GM12878 (cell line): ENCODE data around the gene CYP1B1. TPM values are rescaled to one million over a fixed set of nuclear protein-coding genes. Genes with fewer than 3 reads are reported as not detected.

ENCODE experiments used
- ATF2 ChIP-seq: IDR thresholded peaks from 2 replicates; pipeline ENCODE4 v1.6.1; 2012; ENCODE audit warnings: low read length, inconsistent platforms
- BCL11A ChIP-seq: IDR thresholded peaks from 2 replicates; pipeline ENCODE4 v1.6.1; 2011; ENCODE audit warnings: low read depth, low read length
- CREB1 ChIP-seq: IDR thresholded peaks from 2 replicates; pipeline ENCODE4 v1.6.1; 2012; ENCODE audit warnings: low read depth, mild to moderate bottlenecking, inconsistent platforms
- E4F1 ChIP-seq: fragments of 450-650 bp; IDR thresholded peaks from 2 replicates; pipeline ENCODE4 v1.6.1; 2018; ENCODE audit warnings: borderline replicate concordance, mild to moderate bottlenecking; ENCODE audit not compliant: partially characterized antibody
- EED ChIP-seq: sonication (generic); IDR thresholded peaks from 2 replicates; pipeline ENCODE4 v1.6.1; 2016; ENCODE audit warnings: antibody characterized with exemption, low read depth
- EP300 ChIP-seq, 2 experiments: fragments of 150-350 bp in 1 of 2; IDR thresholded peaks; 2 replicates each; pipeline ENCODE4 v1.6.1; 2011 to 2012; ENCODE audit warnings: low read depth in 2 of 2, low read length in 2 of 2, borderline replicate concordance in 1 of 2, improper control_type of control experiment in 1 of 2, inconsistent platforms in 1 of 2; ENCODE audit not compliant: control insufficient read depth in 1 of 2
- ETV6 ChIP-seq, 2 experiments: fragments of 450-650 bp in 1 of 2; IDR thresholded peaks in 1 of 2; conservative IDR thresholded peaks in 1 of 2; 2 replicates each; pipeline ENCODE4 v1.6.1; 2014; ENCODE audit warnings: antibody characterized with exemption in 1 of 2, borderline replicate concordance in 1 of 2, low read depth in 1 of 2, mild to moderate bottlenecking in 1 of 2, moderate library complexity in 1 of 2
- HCFC1 ChIP-seq: fragments of 150-350 bp; IDR thresholded peaks from 2 replicates; pipeline ENCODE4 v1.6.1; 2014; ENCODE audit warnings: low read length
- HDAC2 ChIP-seq: fragments of 200-600 bp; sonication (generic); IDR thresholded peaks from 2 replicates; pipeline ENCODE4 v1.6.1; 2017
- IRF4 ChIP-seq: IDR thresholded peaks from 2 replicates; pipeline ENCODE4 v1.6.1; 2011; ENCODE audit warnings: low read depth, low read length
- JUNB ChIP-seq: IDR thresholded peaks from 2 replicates; pipeline ENCODE4 v1.6.1; 2016; ENCODE audit warnings: antibody characterized with exemption, mild to moderate bottlenecking
- KDM1A ChIP-seq: fragments of 200-600 bp; sonication (generic); IDR thresholded peaks from 2 replicates; pipeline ENCODE4 v1.6.1; 2016; ENCODE audit warnings: borderline replicate concordance
- MXI1 ChIP-seq: fragments of 150-350 bp; IDR thresholded peaks from 2 replicates; pipeline ENCODE4 v1.6.1; 2011; ENCODE audit warnings: low read depth, mild to moderate bottlenecking, inconsistent platforms, low read length, improper control_type of control experiment
- NFIC ChIP-seq: IDR thresholded peaks from 2 replicates; pipeline ENCODE4 v1.6.1; 2012; ENCODE audit warnings: low read depth, mild to moderate bottlenecking, inconsistent platforms, low read length, moderate library complexity
- NFXL1 ChIP-seq: fragments of 450-650 bp; IDR thresholded peaks from 2 replicates; pipeline ENCODE4 v1.6.1; 2017; ENCODE audit warnings: antibody characterized with exemption, mild to moderate bottlenecking, borderline replicate concordance
- NR2F1 ChIP-seq: fragments of 450-650 bp; conservative IDR thresholded peaks from 2 replicates; pipeline ENCODE4 v1.6.1; 2017; ENCODE audit warnings: mild to moderate bottlenecking
- PRDM15 ChIP-seq: fragments of 450-650 bp; formaldehyde crosslinking; IDR thresholded peaks from 2 replicates; pipeline ENCODE4 v1.4.0; 2020; ENCODE audit warnings: mild to moderate bottlenecking, moderate library complexity
- RELA ChIP-seq: fragments of 450-650 bp; IDR thresholded peaks from 2 replicates; pipeline ENCODE4 v1.8.0; 2014; ENCODE audit warnings: borderline replicate concordance; ENCODE audit not compliant: partially characterized antibody
- RUNX3 ChIP-seq: IDR thresholded peaks from 2 replicates; pipeline ENCODE4 v1.6.1; 2012; ENCODE audit warnings: low read length, inconsistent platforms
- SIN3A ChIP-seq: IDR thresholded peaks from 2 replicates; pipeline ENCODE4 v1.6.1; 2012; ENCODE audit warnings: low read depth, low read length, improper control_type of control experiment
- SREBF2 ChIP-seq: IDR thresholded peaks from 2 replicates; pipeline ENCODE4 v1.6.1; 2012; ENCODE audit warnings: mild to moderate bottlenecking, low read length
- SUZ12 ChIP-seq: fragments of 200-600 bp; sonication (generic); IDR thresholded peaks from one replicate; pipeline ENCODE4 v1.6.1; 2018; ENCODE audit warnings: antibody characterized with exemption, mild to moderate bottlenecking; ENCODE audit not compliant: unreplicated experiment
- TARDBP ChIP-seq: IDR thresholded peaks from 2 replicates; pipeline ENCODE4 v1.6.1; 2016; ENCODE audit warnings: borderline replicate concordance
- polyA plus RNA-seq, 11 experiments: library from polyadenylated mRNA; depleted of rRNA in 4 of 11; unstranded in 6 of 11; stranded (reverse) in 5 of 11; fragments of >200 nt; fragmentation: Nextera tagmentation in 4 of 11; fragmentation: Illumina TruSeq in 1 of 11; extraction: Ambion mirVana in 4 of 11; extraction: Trizol in 1 of 11; gene quantifications; 1 replicate in 1 of 11; 2 replicates in 10 of 11; pipeline versions ENCODE4 v1.2.1 to v1.2.3, GENCODE V29; 2011 to 2016; ENCODE audit warnings: inconsistent platforms in 2 of 11, missing spikeins in 2 of 11, low read depth in 1 of 11
- total RNA-seq, 4 experiments: library from RNA; depleted of rRNA in 3 of 4; stranded (reverse); fragments of >200 nt in 3 of 4; fragmentation: Illumina TruSeq in 1 of 4; extraction: Trizol in 1 of 4; gene quantifications; 2 replicates each; pipeline versions ENCODE4 v1.2.1 to v1.2.3, GENCODE V29; 2013 to 2021

The CYP1B1 gene
- total and polyA plus RNA-seq, 10 of the 15 experiments (the other 5 are each of a cell fraction or from before 2014, with no cell fraction given), result 0.35 to 29.7 (median 3.4) TPM

GRCh38 chr2:38106405-38107094 lies 30.6 kb upstream of the CYP1B1 start (continued):
- TF ChIP-seq E4F1, result no peak
- TF ChIP-seq JUNB, result peak; percentile 87
- TF ChIP-seq RELA, result no peak
- no peak for TF ChIP-seq SREBF2
- TF ChIP-seq IRF4, result peak; percentile 74
- TF ChIP-seq HCFC1, result no peak
- TF ChIP-seq NFXL1, result no peak
- TF ChIP-seq MXI1, result no peak
- TF ChIP-seq PRDM15, result no peak
- peak; percentile 70 for TF ChIP-seq RUNX3
- no peak for TF ChIP-seq SUZ12
- TF ChIP-seq KDM1A, result no peak
- no peak for TF ChIP-seq SIN3A
- peak; percentile 86 for TF ChIP-seq NFIC
- 0 out of 2 replicates have a peak, but pooled peaks have one; percentile 17 for TF ChIP-seq CREB1
- TF ChIP-seq TARDBP, result no peak
- peak; percentile 54 for TF ChIP-seq ATF2
- TF ChIP-seq BCL11A, result peak; percentile 39; the same call in 1 of the 2 replicates
- no peak for TF ChIP-seq NR2F1
- TF ChIP-seq EP300 (IDR thresholded peaks at IDR 0.05; ENCODE audit: borderline replicate concordance in 1 of 2, control insufficient read depth in 1 of 2, low read depth in 2 of 2, low read length in 2 of 2), result no peak
- TF ChIP-seq ETV6 (conservative IDR thresholded peaks at IDR 0.05 in 1 of 2, IDR thresholded peaks at IDR 0.05 in 1 of 2; ENCODE audit: borderline replicate concordance in 1 of 2, low read depth in 1 of 2), result peak in 1 of 2 experiments; percentile 81; a peak in 1 of 4 replicates
- peak; percentile 53; the same call in 1 of the 2 replicates for TF ChIP-seq EED
- TF ChIP-seq HDAC2, result no peak
